B cell (primary cell): ENCODE measurements around the gene EZH2. TPM values are rescaled to one million over a fixed set of nuclear protein-coding genes. Genes with fewer than 3 reads are reported as not detected.

Experiments
- ATAC-seq: fragments of 200-7000 bp; cut with Tn5 transposase; one replicate; pipeline ENCODE4 v1.10.0; 2021; ENCODE audit warnings: low read depth, mild to moderate bottlenecking, moderate number of reproducible peaks, moderate library complexity
- CTCF ChIA-PET: fragments of 350-600 bp; sonication (Branson Sonifier 250); formaldehyde crosslinking; loops from one replicate; lab custom pipeline; 2021; ENCODE audit warnings: antibody characterized with exemption, inconsistent platforms; lab: Charles Lee
- POLR2A ChIA-PET: fragments of 350-600 bp; sonication (Branson Sonifier 250); formaldehyde crosslinking; loops from one replicate; lab custom pipeline; 2021; ENCODE audit warnings: antibody characterized with exemption; lab: Charles Lee
- DNase-seq: peaks from one replicate; pipeline ENCODE4 v3.0.0; 2013
- H2AFZ ChIP-seq: 2 replicates; pipeline ENCODE4 v1.6.1; 2012; ENCODE audit warnings: mild to moderate bottlenecking, low read depth, low read length; ENCODE audit not compliant: insufficient read depth, poor library complexity, severe bottlenecking
- H3K27ac ChIP-seq, 2 donors: 1 replicate in 1 of 2; 2 replicates in 1 of 2; pipeline ENCODE4 v1.5.1; 2012 to 2013; ENCODE audit warnings: low read length in 2 of 2, mild to moderate bottlenecking in 2 of 2, moderate library complexity in 1 of 2
- H3K27me3 ChIP-seq, 4 experiments: fragments of 200-600 bp in 1 of 4; sonication (generic) in 1 of 4; replicated peaks in 1 of 4; 1 replicate in 2 of 4; 2 replicates in 2 of 4; pipeline versions ENCODE4 v1.6.1 to v1.7.0; 2013 to 2016; ENCODE audit warnings: low read length in 3 of 4, mild to moderate bottlenecking in 2 of 4, mixed read lengths in 1 of 4, moderate library complexity in 1 of 4; ENCODE audit not compliant: insufficient read depth in 4 of 4, control insufficient read depth in 3 of 4; ENCODE audit errors: control extremely low read depth in 1 of 4
- H3K36me3 ChIP-seq, 2 experiments: replicated peaks in 1 of 2; 1 replicate in 1 of 2; 2 replicates in 1 of 2; pipeline versions ENCODE4 v1.6.1 to v1.7.1; 2013; ENCODE audit warnings: low read length in 1 of 2; ENCODE audit not compliant: insufficient read depth in 2 of 2, control insufficient read depth in 1 of 2; ENCODE audit errors: control extremely low read depth in 1 of 2, extremely low read depth in 1 of 2
- H3K4me1 ChIP-seq, 2 donors: fragments of 200-600 bp in 1 of 2; sonication (generic) in 1 of 2; 1 replicate in 1 of 2; 2 replicates in 1 of 2; pipeline versions ENCODE4 v1.5.1 to v1.6.1; 2013 to 2017; ENCODE audit warnings: low read length in 2 of 2; ENCODE audit not compliant: control insufficient read depth in 2 of 2, insufficient read depth in 2 of 2
- H3K4me2 ChIP-seq: replicated peaks from 2 replicates; pipeline ENCODE3; 2012; ENCODE audit warnings: mild to moderate bottlenecking, low read depth, low read length; ENCODE audit not compliant: poor library complexity, severe bottlenecking
- H3K4me3 ChIP-seq, 5 experiments: fragments of 200-600 bp in 1 of 5; sonication (generic) in 1 of 5; 1 replicate in 3 of 5; 2 replicates in 2 of 5; pipeline versions ENCODE4 v1.5.1 to v1.7.0; 2011 to 2016; ENCODE audit warnings: low read length in 4 of 5, mild to moderate bottlenecking in 4 of 5, low read depth in 2 of 5, control low read depth in 1 of 5, moderate library complexity in 1 of 5; ENCODE audit not compliant: insufficient read depth in 1 of 5; ENCODE audit errors: control extremely low read depth in 1 of 5, extremely low read depth in 1 of 5
- H3K79me2 ChIP-seq: fragments of 200-600 bp; sonication (generic); one replicate; pipeline ENCODE4 v1.6.0; 2016; ENCODE audit warnings: low read length; ENCODE audit not compliant: control insufficient read depth, insufficient read depth
- H3K9ac ChIP-seq: fragments of 200-600 bp; sonication (generic); 2 replicates; pipeline ENCODE4 v1.6.1; 2017; ENCODE audit warnings: mild to moderate bottlenecking, low read length, moderate library complexity
- H3K9me3 ChIP-seq, 3 donors: one replicate each; pipeline versions ENCODE4 v1.6.1 to v1.7.1; 2013; ENCODE audit warnings: low read length in 2 of 3; ENCODE audit not compliant: control insufficient read depth in 2 of 3, insufficient read depth in 1 of 3; ENCODE audit errors: control extremely low read depth in 1 of 3
- H4K20me1 ChIP-seq: 2 replicates; pipeline ENCODE4 v1.6.0; 2012; ENCODE audit warnings: mild to moderate bottlenecking, low read length; ENCODE audit not compliant: insufficient read depth, control insufficient read depth, poor library complexity, severe bottlenecking
- H3K27ac Mint-ChIP-seq: one replicate; pipeline ENCODE4 v1.8.0; 2021; ENCODE audit warnings: mixed read lengths
- H3K27me3 Mint-ChIP-seq: one replicate; pipeline ENCODE4 v1.8.0; 2021; ENCODE audit warnings: mixed read lengths
- H3K4me1 Mint-ChIP-seq: one replicate; pipeline ENCODE4 v1.8.0; 2021; ENCODE audit warnings: mixed read lengths
- H3K4me3 Mint-ChIP-seq: one replicate; pipeline ENCODE4 v1.8.0; 2021; ENCODE audit warnings: mixed read lengths
- H3K9me3 Mint-ChIP-seq: one replicate; pipeline ENCODE4 v1.8.0; 2022; ENCODE audit warnings: mixed read lengths; ENCODE audit not compliant: insufficient read depth
- EZH2 ChIP-seq: IDR thresholded peaks from 2 replicates; pipeline ENCODE4 v1.6.1; 2012; ENCODE audit warnings: borderline replicate concordance, low read depth, mild to moderate bottlenecking, moderate library complexity, low read length; ENCODE audit not compliant: insufficient read depth, poor library complexity, severe bottlenecking
- WGBS: methylation state at CpG from one replicate; pipeline ENCODE4 v1.1.5; 2013; ENCODE audit warnings: missing lambda C conversion rate; ENCODE audit not compliant: insufficient coverage; 5-methylcytosine and 5-hydroxymethylcytosine counted together
- intact Hi-C: fragments of 100-400 bp; cut with micrococcal nuclease; formaldehyde crosslinking; loops from one replicate; pipeline ENCODE4 v1.10.0; 2022
- polyA plus RNA-seq: library from polyadenylated mRNA; depleted of rRNA; stranded (reverse); fragments of >200 nt; gene quantifications from 2 replicates; pipeline ENCODE4 v1.2.3, GENCODE V29; 2012
- total RNA-seq, 2 donors: library from RNA; stranded (reverse); fragments of 120-200 nt in 1 of 2; gene quantifications; 1 replicate in 1 of 2; 2 replicates in 1 of 2; pipeline versions ENCODE4 v1.2.3 to v1.2.4, GENCODE V29; 2013 to 2022
- TF ChIP-seq, protein P1 (sequence below): fragments of 200-600 bp; IDR thresholded peaks from one replicate; pipeline ENCODE4 v1.8.0; 2022; ENCODE audit warnings: antibody characterized with exemption, mild to moderate bottlenecking

The EZH2 gene
- total and polyA plus RNA-seq, 2 donors (not counting 1 experiment from before 2014, with no cell fraction given), result 5.1 to 10.3 TPM

DNA sequence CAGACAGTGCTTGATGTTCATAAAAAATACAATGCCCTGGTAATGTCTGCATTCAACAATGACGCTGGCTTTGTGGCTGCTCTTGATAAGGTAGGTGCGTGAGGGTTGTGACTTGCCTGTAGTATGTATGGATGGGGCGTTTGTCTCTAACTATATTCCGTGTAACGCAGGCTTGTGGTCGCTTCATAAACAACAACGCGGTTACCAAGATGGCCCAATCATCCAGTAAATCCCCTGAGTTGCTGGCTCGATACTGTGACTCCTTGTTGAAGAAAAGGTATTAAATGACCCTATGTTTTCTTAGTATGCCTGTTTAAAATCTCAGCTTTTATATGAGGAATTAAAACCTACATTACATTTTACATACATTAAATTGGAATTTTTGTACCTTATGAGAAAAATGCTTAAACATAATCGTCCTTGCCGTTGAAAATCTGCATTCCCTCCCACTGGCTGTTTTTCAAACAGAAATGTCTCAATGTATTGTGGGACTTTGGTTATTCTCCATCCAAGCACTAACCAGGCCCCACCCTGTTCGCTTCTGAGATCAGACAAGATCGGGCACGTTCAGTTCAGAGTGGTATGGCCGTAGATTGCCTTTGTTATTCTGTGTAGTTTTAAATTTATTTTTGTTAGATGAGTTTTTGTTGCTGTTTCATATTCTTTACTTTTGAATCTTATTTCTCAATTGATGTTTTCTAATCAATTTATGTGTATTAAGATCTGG, 100.1 kb downstream of the EZH2 start:
- H3K4me1 Mint-ChIP-seq, result no peaks in the 10 kb centered on the region
- no peaks in the 10 kb centered on the region for H3K27me3 ChIP-seq
- H3K79me2 ChIP-seq, result no peaks in the 10 kb centered on the region
- no peak overlapping the region for H2AFZ ChIP-seq
- TF ChIP-seq, protein P1, sequence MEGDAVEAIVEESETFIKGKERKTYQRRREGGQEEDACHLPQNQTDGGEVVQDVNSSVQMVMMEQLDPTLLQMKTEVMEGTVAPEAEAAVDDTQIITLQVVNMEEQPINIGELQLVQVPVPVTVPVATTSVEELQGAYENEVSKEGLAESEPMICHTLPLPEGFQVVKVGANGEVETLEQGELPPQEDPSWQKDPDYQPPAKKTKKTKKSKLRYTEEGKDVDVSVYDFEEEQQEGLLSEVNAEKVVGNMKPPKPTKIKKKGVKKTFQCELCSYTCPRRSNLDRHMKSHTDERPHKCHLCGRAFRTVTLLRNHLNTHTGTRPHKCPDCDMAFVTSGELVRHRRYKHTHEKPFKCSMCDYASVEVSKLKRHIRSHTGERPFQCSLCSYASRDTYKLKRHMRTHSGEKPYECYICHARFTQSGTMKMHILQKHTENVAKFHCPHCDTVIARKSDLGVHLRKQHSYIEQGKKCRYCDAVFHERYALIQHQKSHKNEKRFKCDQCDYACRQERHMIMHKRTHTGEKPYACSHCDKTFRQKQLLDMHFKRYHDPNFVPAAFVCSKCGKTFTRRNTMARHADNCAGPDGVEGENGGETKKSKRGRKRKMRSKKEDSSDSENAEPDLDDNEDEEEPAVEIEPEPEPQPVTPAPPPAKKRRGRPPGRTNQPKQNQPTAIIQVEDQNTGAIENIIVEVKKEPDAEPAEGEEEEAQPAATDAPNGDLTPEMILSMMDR, result no peak
- TF ChIP-seq EZH2, result no peak
- H3K9me3 ChIP-seq, result no peaks in the 10 kb centered on the region
- no peak overlapping the region for H3K9ac ChIP-seq
- H3K4me3 ChIP-seq, result no peak overlapping the region
- POLR2A ChIA-PET, result no interaction called here
- intact Hi-C loops, result no loop called here
- CTCF ChIA-PET, result no interaction called here
- peaks cover 14 to 68% of the 10 kb centered on the region in 2 experiments for H3K36me3 ChIP-seq
- no peaks in the 10 kb centered on the region for H3K9me3 Mint-ChIP-seq
- no peak for ATAC-seq
- H3K27ac Mint-ChIP-seq, result no peak overlapping the region
- no peak for DNase-seq
- H3K4me3 Mint-ChIP-seq, result no peak overlapping the region
- no peak overlapping the region for H3K4me2 ChIP-seq
- 94% methylated on average over 3 of the region's 15 CpGs for WGBS
- no peak overlapping the region for H3K27ac ChIP-seq
- H4K20me1 ChIP-seq, result no peaks in the 10 kb centered on the region
- H3K4me1 ChIP-seq, result no peaks in the 10 kb centered on the region
- no peaks in the 10 kb centered on the region for H3K27me3 Mint-ChIP-seq

DNA sequence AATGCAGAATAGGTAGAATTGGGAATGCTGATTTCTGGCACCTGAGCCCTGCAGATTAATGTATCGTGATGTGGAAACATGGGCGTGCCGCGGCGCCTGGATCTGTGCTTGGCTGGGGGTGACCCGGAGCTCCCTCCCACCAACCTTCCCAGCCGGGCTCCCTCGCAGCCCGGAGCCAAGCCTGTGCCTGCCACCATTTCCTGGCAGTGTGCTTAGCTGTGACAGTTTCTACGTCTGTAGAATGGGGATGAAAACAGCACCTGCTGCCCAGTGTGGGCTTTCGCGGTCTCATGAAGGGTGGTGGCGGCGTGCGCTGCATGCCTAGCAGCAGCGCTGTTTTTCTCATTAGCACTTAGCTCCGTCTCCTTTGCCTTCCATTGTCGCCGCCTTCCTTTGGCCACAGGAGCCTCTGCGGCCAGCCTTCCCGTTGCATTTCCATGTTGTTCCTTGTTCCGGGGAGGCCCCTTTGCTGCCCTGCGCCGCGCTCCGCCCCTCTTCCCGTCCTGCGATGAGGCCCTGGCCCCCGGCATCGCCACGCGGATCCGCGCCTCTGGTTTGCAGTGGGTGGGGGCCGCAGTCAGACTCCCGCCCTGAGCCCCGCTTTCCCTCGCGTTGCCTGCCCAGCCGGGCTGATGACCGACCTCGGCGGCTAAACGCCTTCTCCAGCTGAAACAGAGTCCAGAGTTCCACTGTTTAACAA, 101.2 kb downstream of the EZH2 start:
- H3K9ac ChIP-seq, result no peak overlapping the region
- H3K27ac ChIP-seq, result no peak overlapping the region
- CTCF ChIA-PET, result no interaction called here
- H3K4me1 Mint-ChIP-seq, result no peaks in the 10 kb centered on the region
- H3K9me3 Mint-ChIP-seq, result no peaks in the 10 kb centered on the region
- H3K27me3 ChIP-seq, result no peaks in the 10 kb centered on the region
- no peak overlapping the region for H3K4me2 ChIP-seq
- peaks cover 5% of the 10 kb centered on the region for H4K20me1 ChIP-seq
- no peaks in the 10 kb centered on the region for H3K79me2 ChIP-seq
- H3K36me3 ChIP-seq, result peaks cover 10 to 63% of the 10 kb centered on the region in 2 experiments
- intact Hi-C loops, result no loop called here
- POLR2A ChIA-PET, result no interaction called here
- WGBS, result 95% methylated on average over 43 of the region's 44 CpGs
- H3K4me1 ChIP-seq, result no peaks in the 10 kb centered on the region
- no peak overlapping the region for H3K27ac Mint-ChIP-seq
- no peak for TF ChIP-seq EZH2
- TF ChIP-seq, protein P1, result no peak
- no peak overlapping the region for H2AFZ ChIP-seq
- no peak for DNase-seq
- no peaks in the 10 kb centered on the region for H3K27me3 Mint-ChIP-seq
- no peak overlapping the region for H3K4me3 ChIP-seq
- H3K9me3 ChIP-seq, result no peaks in the 10 kb centered on the region
- no peak for ATAC-seq
- no peak overlapping the region for H3K4me3 Mint-ChIP-seq
